Stimulated activated naive CD8-positive, alpha-beta T cell treated with anti-CD3 and anti-CD28 coated beads, Interleukin-15, amount 100 ng/mL, for 72 hours (primary cell): ENCODE data around the gene CD200R1L.

Experiments
- ATAC-seq: fragments of 150-1000 bp; cut with Tn5 transposase; 2 replicates; pipeline ENCODE4 v1.10.0; 2021; ENCODE audit warnings: mild to moderate bottlenecking, moderate library complexity
- DNase-seq, 2 donors: peaks; one replicate each; pipeline ENCODE4 v3.0.0; 2021 to 2022
- H3K27ac Mint-ChIP-seq, 2 donors: one replicate each; pipeline ENCODE4 v1.8.0; 2022; ENCODE audit warnings: mild to moderate bottlenecking in 2 of 2, mixed read lengths in 2 of 2, moderate library complexity in 2 of 2
- H3K27me3 Mint-ChIP-seq: one replicate; pipeline ENCODE4 v1.8.0; 2022; ENCODE audit warnings: mixed read lengths
- H3K4me1 Mint-ChIP-seq: one replicate; pipeline ENCODE4 v1.8.0; 2022; ENCODE audit warnings: mild to moderate bottlenecking, mixed read lengths
- H3K4me3 Mint-ChIP-seq, 2 donors: one replicate each; pipeline ENCODE4 v1.8.0; 2022; ENCODE audit warnings: mild to moderate bottlenecking in 2 of 2, mixed read lengths in 2 of 2, moderate library complexity in 1 of 2
- H3K9me3 Mint-ChIP-seq, 2 donors: one replicate each; pipeline ENCODE4 v1.8.0; 2022; ENCODE audit warnings: mixed read lengths in 2 of 2

CD200R1L gene

DNA sequence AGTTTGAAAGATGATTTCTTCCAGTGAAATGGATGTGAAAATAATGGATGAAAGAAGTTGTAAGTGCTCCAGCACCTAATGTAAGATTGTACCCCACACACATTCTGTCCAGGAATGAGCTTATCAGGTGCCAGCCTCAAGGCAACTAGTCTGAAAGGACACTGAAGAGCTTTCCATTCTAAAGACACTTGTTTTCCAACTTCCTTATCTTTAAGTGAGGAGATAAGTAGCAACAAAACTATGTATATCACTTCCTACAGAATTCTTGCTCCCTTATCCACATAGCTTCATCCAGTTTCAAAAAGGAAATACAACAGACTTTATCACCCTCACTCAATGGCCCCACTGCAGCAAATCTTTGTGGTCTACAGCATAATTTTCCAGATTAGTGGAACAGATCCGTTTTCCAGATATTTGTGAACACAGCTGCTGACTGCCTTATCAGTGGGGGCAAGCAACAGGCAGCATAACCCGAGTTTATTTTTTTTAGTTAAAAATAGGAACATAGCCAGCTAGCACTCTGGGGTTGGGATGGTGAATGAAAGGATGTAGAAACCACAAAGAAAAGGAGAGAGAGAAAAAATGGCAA lies 60.6 kb downstream of the CD200R1L start:
- Mint-ChIP-seq H3K27me3 (peaks cover 3% of the 10 kb centered on the region), H3K27ac (no peak overlapping the region), H3K4me3 (no peak overlapping the region), H3K9me3 (peaks cover 16 to 17% of the 10 kb centered on the region in 2 donors), H3K4me1 (no peaks in the 10 kb centered on the region)
- ATAC-seq (no peak), DNase-seq (no peak)

GRCh38 chr3:112785321-112786001 lies 61.2 kb downstream of the CD200R1L start:
- DNase-seq, result no peak
- no peak overlapping the region for H3K4me3 Mint-ChIP-seq
- peaks cover 7% of the 10 kb centered on the region for H3K27me3 Mint-ChIP-seq
- H3K27ac Mint-ChIP-seq, result no peak overlapping the region
- ATAC-seq, result no peak
- H3K9me3 Mint-ChIP-seq, result peaks cover 13 to 16% of the 10 kb centered on the region in 2 donors
- H3K4me1 Mint-ChIP-seq, result no peaks in the 10 kb centered on the region

DNA sequence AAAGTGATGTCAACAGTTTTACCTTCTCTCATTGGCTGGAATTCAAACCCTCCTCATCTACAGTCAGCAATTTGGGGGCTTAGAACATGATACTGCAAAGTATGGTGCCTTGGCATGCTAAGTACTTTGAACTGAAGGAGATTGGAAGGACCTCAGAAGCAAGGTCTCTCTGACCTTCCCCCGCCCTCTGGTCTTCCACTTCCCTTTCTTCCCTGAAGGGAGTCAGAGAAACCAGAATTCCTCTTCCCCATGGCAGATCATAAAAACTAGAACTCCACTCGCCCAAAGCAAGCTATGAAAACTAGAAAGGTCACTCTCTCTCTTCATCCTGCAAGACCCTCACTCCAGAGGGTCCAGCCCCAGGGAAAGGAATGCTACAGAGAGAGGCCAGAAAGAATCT lies 64.2 kb downstream of the CD200R1L start:
- Mint-ChIP-seq H3K4me3 (no peak overlapping the region), H3K27me3 (peaks cover 7% of the 10 kb centered on the region), H3K4me1 (no peaks in the 10 kb centered on the region), H3K27ac (no peak overlapping the region), H3K9me3 (peaks cover 2 to 6% of the 10 kb centered on the region in 2 donors)
- DNase-seq (no peak), ATAC-seq (no peak)

DNA sequence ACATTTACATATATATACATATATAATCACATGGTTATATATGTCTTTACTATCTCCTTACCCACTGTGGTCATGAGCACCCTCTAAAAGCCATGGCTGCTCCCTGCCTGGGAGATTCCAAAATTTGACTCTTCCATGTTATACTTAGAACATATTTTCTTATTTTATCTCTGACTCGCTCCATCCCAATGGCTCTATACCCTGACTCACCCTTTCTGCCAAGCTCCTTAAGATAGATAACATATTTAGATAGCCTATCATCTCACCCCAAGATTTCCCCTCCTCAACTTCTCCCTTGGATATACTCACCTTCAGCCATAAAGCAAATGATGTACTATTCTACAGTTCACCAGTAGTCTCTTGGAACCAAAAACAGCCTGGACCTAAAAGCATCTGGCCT lies 65.1 kb downstream of the CD200R1L start:
- no peak overlapping the region for H3K27ac Mint-ChIP-seq

DNA sequence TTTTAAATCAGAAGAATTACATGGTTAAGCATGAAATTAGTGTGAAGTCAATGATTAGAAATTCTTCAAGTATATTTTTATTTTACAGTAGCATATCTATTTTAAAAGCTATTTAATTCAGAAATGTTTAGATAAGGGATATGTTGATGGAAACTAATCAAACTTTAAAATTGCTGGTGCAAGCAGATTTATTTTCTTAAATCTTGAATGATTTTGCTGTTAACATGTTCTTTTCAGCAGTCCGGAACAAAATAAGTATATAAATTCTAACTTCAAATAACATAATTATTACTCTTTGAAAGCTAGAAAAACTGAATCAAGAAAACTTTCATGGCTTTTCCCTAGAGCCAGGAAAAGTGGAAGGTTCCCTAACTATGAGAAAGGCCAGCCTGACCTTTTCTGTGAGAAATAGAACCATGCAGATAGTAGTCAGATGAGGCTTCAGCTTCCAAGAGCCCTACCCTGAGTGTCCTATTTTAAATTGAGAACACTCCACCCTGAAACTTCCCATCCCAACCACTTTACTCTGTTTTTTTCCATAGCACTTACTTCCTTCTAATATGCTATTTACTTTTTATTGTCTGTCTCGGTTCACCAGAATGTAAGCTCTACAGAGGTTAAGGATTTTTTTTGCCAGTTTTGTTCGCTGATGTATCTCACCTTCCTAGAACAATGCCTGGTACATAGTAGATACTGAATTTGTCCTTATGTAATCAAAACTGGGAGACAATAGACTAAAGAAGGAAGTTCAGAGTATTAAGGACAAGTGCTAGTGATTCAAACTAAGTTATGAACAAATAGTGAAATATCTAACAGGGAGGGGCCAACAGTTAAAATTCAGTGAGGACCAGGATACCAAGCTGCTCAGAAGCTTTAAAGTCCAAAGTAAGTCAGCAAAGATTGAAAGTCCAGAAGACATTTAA lies 66.8 kb downstream of the CD200R1L start:
- ATAC-seq, result no peak
- DNase-seq, result no peak
- Mint-ChIP-seq H3K9me3 (no peaks in the 10 kb centered on the region), H3K27me3 (peaks cover 7% of the 10 kb centered on the region), H3K27ac (no peak overlapping the region), H3K4me1 (no peaks in the 10 kb centered on the region), H3K4me3 (no peak overlapping the region)

More for the DNA sequence above, 65.1 kb downstream of the CD200R1L start:
- DNase-seq (no peak), ATAC-seq (no peak)
- peaks cover 7% of the 10 kb centered on the region for H3K27me3 Mint-ChIP-seq
- H3K9me3 Mint-ChIP-seq, result no peaks in the 10 kb centered on the region
- H3K4me3 Mint-ChIP-seq, result no peak overlapping the region
- no peaks in the 10 kb centered on the region for H3K4me1 Mint-ChIP-seq

DNA sequence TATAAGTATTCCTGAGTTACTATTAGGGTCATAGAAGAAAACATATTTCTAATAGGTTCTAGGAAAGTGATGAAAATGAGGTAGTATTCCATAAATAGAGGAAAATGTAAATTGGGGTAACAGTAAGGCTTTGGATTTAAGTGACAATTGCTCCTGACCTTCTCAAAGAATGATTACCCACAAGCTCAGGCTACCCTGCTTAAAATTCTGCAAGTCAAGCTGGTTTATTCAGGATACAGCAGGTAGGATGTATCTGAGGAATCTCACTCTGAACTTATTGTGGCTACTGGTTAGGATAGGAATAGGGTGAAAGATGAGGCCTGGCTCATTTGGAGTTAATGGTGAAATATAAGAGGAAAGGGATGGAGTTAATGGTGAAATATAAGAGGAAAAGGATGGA lies 67.7 kb downstream of the CD200R1L start:
- ATAC-seq, result no peak
- no peak overlapping the region for H3K4me3 Mint-ChIP-seq
- H3K27me3 Mint-ChIP-seq, result peaks cover 7% of the 10 kb centered on the region
- DNase-seq, result no peak
- H3K9me3 Mint-ChIP-seq, result no peaks in the 10 kb centered on the region
- no peaks in the 10 kb centered on the region for H3K4me1 Mint-ChIP-seq
- no peak overlapping the region for H3K27ac Mint-ChIP-seq

DNA sequence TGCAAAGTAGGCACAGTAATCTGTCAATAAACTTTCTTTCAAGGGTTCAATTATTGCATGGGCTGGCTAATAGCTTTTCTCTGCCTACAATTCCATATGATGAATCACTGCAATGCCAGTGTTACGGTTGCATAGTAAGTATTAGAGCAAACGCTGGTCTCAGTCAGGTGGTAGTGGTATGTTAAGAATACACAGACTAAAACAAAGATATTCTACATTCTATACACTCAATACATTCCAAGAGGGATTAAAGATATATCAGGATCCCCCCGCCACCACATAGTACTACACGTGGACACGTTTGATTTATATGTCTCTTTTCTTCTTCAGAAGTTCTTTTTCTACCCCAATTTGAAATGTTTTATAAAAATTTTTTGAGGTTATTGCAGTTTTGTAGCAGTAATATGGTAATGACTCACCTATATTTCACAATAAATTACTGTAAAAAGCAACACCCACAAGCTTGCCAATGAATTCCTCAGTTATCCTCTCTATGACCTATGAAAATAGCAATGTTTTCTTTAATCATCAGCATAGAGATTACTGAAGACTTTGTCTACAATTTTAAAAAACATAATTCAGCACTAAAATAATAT lies 68.2 kb downstream of the CD200R1L start:
- DNase-seq, result no peak

GRCh38 chr3:112777811-112778210 lies 68.9 kb downstream of the CD200R1L start:
- no peak overlapping the region for H3K27ac Mint-ChIP-seq
- H3K4me3 Mint-ChIP-seq, result no peak overlapping the region
- peaks cover 7% of the 10 kb centered on the region for H3K27me3 Mint-ChIP-seq
- DNase-seq (no peak), ATAC-seq (no peak)
- H3K9me3 Mint-ChIP-seq, result no peaks in the 10 kb centered on the region
- H3K4me1 Mint-ChIP-seq, result no peaks in the 10 kb centered on the region

More for the DNA sequence above, 68.2 kb downstream of the CD200R1L start:
- H3K27ac Mint-ChIP-seq, result no peak overlapping the region
- H3K4me3 Mint-ChIP-seq, result no peak overlapping the region
- H3K4me1 Mint-ChIP-seq, result no peaks in the 10 kb centered on the region
- H3K9me3 Mint-ChIP-seq, result no peaks in the 10 kb centered on the region
- no peak for ATAC-seq
- peaks cover 7% of the 10 kb centered on the region for H3K27me3 Mint-ChIP-seq

DNA sequence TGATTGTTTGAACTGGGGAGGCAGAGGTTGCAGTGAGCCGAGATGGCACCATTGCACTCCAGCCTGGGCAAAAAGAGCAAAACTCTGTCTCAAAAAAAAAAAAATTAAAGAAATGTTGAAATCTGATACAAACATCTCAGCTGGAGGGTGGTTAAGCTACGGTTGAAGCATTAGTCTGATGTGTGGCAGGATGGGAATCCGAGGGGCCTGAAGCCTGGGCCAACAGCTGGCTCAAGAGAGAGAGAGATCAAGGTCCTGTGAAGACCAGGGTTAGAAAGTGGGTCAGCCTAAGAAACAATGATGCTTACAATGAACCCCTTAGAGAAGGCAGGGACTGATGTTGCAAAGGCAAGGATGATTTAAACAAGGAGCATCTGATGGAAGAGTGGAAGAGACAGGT lies 69.8 kb downstream of the CD200R1L start:
- Mint-ChIP-seq H3K4me1 (no peaks in the 10 kb centered on the region), H3K4me3 (no peak overlapping the region), H3K27me3 (peaks cover 7% of the 10 kb centered on the region), H3K9me3 (no peaks in the 10 kb centered on the region), H3K27ac (peak overlapping the region in 1 of 2 donors; percentile 47)
- no peak for ATAC-seq
- DNase-seq, result no peak

- Mint-ChIP-seq H3K27ac (no peak overlapping the region), H3K27me3 (peaks cover 3% of the 10 kb centered on the region), H3K9me3 (no peaks in the 10 kb centered on the region), H3K4me3 (no peak overlapping the region), H3K4me1 (no peaks in the 10 kb centered on the region)
- ATAC-seq (no peak), DNase-seq (no peak)
Measured at GRCh38 chr3:112776000-112776399, 70.7 kb downstream of the CD200R1L start.

DNA sequence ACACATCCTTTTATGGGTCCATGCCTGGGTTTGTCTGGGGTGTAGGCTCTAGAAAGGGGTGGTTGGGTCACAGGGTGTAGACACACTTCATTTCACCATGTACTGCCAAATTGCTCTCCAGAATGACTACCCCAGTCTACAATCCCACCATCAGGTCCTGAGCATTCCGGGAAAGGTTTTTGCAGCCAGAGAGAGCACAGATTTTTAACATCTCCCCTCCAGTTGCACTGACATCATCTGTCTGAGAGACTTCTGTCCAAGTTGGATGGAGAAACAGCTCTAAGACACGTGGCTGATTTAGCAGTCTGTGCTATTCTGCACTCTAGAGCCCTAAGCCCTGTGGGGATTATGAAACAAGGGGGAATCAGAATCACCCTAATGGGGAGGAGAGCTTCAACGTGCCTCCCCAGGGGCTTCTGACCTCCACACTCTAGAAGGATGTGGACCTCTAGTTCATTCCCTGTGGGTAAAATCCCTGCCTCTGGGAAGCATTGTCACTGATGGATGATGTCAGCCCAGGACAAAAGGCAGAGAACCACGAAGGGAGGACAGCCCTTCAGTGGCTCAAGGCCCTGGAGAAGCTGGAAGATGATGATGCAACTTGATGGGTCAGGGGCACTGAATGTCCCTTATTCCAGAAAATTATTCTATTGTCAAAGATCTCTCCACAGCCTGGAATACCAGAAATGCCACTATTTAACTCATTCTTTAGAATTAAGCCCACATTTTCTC lies 71.5 kb downstream of the CD200R1L start:
- DNase-seq, result no peak
- Mint-ChIP-seq H3K4me3 (no peak overlapping the region), H3K4me1 (no peaks in the 10 kb centered on the region), H3K27me3 (no peaks in the 10 kb centered on the region), H3K9me3 (no peaks in the 10 kb centered on the region), H3K27ac (no peak overlapping the region)
- ATAC-seq, result no peak

DNA sequence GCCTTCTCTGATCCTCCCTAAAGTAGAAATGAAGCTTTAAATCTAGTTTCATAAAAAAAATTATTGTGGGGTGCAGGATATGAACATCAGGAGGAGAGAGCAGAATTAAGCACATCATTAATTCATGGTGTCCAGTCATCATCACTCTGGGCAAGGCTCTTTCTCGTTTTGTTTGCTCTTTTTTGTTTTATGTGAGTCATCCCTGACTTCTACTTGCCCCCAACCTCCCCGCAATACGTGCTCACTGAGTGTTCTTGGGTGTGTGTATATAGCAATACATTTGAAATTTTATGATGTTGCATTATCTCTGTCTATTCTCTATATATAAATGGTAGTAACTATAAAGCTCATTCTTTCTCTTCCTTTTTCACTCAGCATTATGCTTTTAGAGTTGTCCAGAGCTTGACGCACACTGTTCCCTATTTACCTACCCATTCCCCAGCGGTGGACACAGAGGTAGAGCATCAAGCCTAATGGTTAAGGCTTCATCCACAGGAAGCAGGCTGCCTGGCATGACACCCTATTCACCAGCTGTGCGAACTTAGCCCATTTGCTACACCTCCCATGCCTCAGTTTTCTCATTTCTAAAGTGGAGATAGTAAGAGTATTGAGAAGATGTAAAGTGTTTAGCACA lies 72.3 kb downstream of the CD200R1L start:
- Mint-ChIP-seq H3K4me1 (no peaks in the 10 kb centered on the region), H3K27ac (no peak overlapping the region), H3K27me3 (no peaks in the 10 kb centered on the region), H3K9me3 (no peaks in the 10 kb centered on the region), H3K4me3 (no peak overlapping the region)
- ATAC-seq (no peak), DNase-seq (no peak)

DNA sequence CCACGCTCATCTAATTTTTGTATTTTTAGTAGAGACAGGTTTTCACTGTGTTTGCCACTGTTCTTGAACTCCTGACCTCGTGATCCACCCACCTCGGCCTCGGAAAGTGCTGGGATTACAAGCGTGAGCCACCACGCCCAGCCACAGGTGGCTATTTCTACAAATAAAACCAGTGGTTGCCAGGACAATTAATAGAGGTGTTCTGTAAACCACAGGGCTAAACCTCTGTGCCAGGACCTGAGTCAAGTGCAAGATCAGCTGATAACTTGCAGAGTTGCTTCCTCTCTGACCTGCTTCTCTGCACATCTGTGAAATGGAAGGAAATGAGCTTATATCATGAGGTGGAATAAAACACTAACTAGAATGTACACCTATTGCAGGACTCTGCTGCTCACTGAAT lies 72.8 kb downstream of the CD200R1L start:
- no peaks in the 10 kb centered on the region for H3K27me3 Mint-ChIP-seq
- no peak for ATAC-seq
- DNase-seq, result no peak

DNA sequence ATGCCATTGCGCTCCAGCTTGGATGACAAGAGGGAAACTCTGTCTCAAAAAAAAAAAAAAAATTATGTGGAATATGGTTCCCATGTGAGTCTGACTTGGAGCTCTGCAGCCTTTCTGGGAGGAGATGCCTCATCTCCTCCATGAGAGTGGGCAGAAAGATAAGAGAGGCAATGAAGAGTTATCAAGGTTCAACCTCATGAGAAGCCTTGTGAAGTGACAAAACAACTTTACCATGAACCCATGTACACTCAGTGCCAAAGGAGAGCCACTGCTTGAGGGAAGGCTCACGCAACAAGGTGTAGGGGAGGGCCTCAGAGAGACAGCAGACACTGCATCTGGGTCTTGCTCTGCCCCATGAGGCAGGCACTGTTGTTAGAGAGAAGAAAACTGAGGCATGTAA lies 75.7 kb downstream of the CD200R1L start:
- Mint-ChIP-seq H3K9me3 (no peaks in the 10 kb centered on the region), H3K27ac (no peak overlapping the region), H3K4me3 (no peak overlapping the region), H3K27me3 (no peaks in the 10 kb centered on the region), H3K4me1 (no peaks in the 10 kb centered on the region)
- no peak for DNase-seq
- no peak for ATAC-seq

More for the DNA sequence above, 72.8 kb downstream of the CD200R1L start:
- Mint-ChIP-seq H3K9me3 (no peaks in the 10 kb centered on the region), H3K4me1 (no peaks in the 10 kb centered on the region), H3K27ac (no peak overlapping the region), H3K4me3 (no peak overlapping the region)
